8988T (cell line): ENCODE results near the gene TSPAN9.

Source experiments
- DNase-seq: peaks from one replicate; pipeline ENCODE4 v3.0.0; 2011

Gene TSPAN9

DNA sequence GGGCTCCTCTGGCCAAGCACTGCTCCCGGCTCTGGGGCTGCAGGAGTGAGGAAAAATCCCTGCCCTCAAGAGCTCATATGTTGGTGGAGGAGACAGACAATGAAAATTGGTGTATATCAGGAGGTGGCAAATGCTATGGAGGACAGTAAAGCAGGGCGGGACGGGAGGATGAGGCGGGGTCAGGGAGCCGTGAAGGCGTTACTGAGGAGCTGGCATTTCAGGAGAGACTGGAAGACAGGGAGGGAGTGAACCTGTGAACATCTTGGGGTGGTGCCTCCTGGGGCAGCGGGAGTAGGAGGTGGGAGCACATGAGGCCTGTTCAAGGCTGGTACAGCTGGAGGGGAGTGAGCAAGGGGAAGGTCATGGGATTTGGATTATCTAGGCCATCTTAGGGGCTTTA, 26.6 kb downstream of the TSPAN9 start:
- no peak for DNase-seq

DNA sequence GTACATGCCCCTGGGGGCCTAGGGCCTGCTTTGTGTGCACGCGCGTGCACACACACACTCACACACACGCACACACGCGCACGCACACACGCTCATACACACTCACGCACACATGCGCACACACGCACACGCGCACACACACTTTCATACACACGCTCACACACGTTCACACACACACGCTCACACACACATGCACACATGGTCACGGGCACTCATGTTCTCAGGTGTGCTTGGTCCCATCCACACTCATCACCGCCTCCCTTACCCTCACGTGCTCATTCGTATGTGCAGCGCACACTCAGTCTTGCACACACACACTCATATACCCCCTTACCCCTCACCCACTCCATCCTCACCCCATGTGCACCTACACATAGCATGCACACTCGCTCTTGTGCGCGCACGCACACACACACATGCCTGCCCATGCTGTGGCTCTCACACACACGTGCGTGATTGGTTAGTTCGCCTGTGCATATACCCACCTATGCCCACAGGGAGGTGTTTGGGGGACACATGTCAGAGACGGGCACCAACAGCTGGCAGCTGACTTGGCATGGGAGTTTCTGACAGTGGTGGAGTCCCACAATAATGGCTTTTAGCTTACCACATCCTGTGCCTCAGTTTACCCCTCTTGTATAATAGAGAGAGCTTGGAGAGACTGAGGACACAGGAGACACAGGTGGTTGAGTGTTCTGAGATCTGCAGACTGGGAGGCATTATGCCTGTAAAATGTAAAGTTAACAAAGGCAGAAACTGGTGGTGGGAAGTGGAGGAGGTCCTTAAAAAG, 28.7 kb downstream of the TSPAN9 start:
- no peak for DNase-seq

GRCh38 chr12:3106579-3106978, 29.4 kb downstream of the TSPAN9 start:
- no peak for DNase-seq

GRCh38 chr12:3107071-3107583, 29.9 kb downstream of the TSPAN9 start:
- DNase-seq: no peak

DNA sequence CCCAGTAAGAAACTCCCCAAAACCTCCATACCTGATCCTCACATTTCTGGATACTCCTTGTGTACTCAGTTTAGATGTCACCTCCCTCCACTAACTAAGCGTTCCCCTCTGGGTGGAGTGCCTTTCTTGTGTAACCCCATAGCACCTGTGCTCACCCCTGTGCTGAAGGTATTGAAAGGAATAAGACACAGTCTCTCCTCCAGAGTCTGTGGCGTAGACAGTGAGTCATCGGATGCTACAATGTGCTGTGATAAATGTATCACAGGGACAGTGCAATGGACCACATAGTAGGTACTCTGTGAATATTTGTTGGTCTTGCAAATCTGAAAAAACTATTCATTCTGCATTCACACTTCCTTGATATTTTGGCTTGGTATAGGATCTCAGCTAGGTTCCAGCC, 30.8 kb downstream of the TSPAN9 start:
- DNase-seq: no peak

DNA sequence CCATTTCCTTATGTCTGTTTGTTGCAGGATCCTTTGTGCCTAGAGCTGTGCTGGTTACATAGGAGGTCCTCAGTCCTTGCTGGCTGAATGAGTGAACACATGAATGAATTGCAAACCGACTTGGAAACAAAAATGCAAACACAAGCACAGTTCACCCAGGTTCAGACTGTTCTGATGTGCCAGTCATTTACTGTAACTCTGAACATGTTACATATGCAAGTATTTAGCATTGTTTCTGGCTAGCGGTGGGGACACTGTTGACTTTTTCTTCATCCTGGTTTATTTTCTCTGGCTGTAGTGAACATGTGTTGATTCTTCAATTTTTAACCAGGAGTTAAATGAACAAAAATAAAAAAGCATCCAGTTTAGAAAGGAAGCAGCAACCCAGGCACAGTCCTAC, 33.4 kb downstream of the TSPAN9 start:
- no peak for DNase-seq

- no peak for DNase-seq
Measured at GRCh38 chr12:3113671-3114325, 36.6 kb downstream of the TSPAN9 start.

- no peak for DNase-seq
Measured at GRCh38 chr12:3114671-3115070, 37.5 kb downstream of the TSPAN9 start.

DNA sequence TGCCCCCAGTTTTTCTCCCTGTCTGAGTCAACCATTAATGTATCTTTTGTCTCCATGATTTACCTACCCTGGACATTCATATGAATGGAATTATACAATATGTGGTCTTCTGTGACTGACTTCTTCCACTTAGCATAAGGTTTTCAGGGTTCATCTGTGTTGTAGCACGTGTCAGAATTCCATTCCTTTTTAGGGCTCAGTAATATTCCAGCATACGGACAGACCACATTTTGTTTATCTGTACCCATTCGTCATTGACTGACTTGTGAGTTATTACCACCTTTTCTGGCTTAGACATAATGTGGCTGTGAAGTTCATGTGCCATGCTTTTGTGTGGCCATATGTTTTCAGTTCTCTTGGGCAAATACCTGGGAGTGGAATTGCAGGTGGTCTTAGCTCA, 37.9 kb downstream of the TSPAN9 start:
- DNase-seq: no peak

DNA sequence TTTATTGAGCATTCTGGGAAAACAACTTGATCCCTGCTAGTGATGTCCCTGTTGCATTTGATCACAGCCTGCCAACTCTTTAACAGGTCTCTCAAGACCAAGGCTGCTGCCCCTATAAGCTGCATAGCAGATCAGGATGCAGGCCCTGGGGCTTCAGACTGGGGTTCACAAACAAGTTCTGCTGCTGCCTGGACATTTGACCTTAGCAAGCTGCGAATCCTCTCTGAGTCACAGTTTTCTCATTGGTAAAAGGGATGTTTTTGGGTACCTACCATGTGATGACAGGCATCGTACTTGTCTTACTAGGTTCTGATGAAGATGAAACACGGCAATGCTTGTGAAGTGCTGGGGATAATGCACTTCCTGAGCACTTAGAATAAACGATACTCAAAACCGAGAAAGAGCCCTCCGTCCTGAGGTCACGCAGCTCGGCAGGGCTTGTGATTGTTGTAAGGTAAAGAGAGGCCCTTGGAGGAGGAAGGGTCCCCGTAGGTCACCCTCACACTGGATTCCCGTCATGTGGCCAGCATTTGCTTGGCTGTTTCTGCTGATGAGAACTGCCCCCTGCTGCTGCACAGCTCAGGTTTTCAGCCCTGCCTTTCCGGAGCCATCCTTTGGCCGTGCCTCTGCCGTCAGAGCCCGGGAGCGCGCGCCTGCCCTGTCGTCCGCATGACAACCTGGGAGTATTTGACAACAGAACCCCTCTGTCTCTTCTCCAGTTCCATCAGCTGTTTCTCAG, 39.1 kb downstream of the TSPAN9 start:
- no peak for DNase-seq

DNA sequence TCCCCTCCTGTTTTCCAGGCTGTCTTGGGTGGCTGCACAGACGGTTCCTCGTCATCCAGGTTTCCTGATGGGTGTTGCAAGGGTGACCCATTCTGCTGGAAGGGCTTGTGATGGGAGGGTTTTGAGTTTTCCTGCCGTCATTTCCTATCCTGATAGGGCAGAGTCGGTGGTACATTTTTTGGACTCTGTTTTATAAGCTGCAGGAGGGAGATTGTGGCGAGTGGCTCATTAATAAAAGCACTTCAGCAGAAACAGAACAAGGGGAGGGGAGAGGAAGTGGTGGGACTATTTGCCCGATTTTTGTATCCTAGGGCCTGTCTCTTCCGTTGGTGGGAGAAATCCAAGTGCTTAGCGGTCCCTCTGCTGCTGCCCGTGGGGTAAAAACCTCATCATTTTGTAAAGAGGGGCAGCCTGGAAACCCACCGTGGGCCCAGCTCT, 40.0 kb downstream of the TSPAN9 start:
- no peak for DNase-seq

GRCh38 chr12:3117591-3118015, 40.4 kb downstream of the TSPAN9 start:
- no peak for DNase-seq

- no peak for DNase-seq
Measured at GRCh38 chr12:3119192-3119755, 42.1 kb downstream of the TSPAN9 start.

GRCh38 chr12:3119756-3120601, 42.8 kb downstream of the TSPAN9 start:
- no peak for DNase-seq

DNA sequence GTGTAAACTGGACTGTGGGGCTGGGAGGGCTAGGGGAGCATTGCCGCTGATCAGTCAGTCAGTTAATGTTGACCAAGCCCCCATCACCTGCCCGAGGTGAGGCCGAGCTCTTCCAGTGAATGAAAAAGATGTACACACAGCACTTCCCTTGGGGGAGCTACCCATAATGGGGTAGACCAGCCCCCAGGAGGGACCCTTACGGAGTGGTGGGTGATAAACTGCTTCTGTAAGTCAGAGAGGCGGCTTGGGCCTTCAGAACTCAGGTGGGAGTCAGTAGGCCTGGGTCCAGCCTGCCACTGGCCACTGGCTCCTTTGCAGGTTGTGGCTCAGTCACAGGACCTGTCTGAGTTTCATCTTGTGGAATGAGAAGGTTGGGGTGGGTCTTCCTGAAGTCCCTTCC, 43.5 kb downstream of the TSPAN9 start:
- DNase-seq: no peak

DNA sequence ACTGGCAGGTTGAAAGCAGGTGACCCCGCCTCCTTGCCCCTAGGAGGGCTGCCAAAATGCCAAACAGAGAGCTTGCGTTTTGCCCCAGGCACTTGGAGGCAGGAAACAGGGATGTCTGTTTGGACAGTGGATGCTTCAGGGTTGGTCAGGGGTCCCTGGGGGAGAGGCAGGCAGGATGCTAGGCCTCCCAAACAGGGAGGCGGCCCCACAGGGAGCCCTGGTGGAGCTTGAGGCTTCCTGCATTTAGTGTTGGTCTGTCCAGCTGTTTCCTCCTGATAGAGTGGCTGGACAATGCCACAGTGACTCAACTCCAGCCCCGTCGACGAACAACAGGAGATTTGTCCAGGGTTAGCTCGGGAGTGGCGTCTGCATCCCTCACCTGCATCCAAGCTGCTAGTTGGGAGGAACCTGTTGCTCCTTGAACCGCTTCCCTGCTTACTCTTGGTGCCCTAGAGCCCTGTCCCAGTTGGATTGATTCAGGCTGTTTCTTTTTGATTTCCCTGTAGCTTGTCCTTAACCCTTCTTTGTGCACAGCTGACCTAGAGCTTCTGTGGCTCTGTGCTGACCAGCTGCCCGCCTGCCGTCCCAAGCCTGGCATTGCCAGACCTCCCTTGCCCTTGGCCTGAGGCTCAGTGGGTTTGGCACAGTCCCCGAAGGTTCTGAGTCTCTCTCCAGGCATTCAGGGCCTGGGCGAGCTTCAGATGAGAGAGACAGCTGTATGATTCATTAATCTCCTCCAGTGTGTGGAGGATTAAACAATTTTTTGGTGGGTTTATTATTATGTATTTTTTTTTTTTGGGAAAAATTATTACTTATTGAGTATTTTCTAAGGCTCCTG, 45.9 kb downstream of the TSPAN9 start:
- DNase-seq: no peak

DNA sequence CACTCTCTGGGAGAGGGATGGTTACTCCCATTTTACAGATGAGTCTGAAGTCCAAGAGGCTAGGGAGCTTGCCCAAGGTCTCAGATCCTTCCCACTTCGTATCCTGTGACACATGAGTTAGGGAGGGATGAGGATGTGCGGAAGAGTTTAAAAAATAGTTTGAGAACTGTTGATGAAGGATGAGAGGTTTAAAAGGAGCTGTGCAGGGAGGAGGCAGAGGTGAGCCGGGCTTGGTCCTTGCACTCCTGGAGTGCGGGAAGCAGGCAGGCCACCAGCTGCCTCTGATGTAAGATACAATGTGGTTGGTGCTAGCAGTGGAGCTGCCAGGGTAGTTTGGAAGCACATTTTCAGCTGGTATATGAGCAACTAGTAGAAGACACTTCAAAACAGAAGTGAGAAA, 46.5 kb downstream of the TSPAN9 start:
- no peak for DNase-seq

GRCh38 chr12:3124917-3125316, 47.7 kb downstream of the TSPAN9 start:
- no peak for DNase-seq

DNA sequence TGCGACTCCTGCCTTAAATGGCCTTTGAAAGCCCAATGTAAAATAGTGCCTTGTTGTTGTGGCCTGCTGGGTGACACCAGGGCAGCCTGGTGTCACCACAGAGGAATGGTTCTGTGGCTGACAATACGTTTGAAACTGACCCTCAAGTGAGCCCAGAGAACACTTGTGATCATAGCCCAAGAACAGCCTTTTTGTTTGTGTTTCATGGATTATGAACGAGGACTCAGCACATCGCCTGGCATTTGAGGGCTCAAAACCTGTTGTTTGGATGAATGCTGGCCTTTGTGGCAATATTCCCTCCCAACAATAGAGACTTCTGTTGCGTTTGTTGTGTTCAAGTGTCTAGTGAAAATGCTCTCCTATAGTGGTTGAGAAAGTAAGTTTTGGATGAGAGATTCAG, 48.5 kb downstream of the TSPAN9 start:
- DNase-seq: no peak

DNA sequence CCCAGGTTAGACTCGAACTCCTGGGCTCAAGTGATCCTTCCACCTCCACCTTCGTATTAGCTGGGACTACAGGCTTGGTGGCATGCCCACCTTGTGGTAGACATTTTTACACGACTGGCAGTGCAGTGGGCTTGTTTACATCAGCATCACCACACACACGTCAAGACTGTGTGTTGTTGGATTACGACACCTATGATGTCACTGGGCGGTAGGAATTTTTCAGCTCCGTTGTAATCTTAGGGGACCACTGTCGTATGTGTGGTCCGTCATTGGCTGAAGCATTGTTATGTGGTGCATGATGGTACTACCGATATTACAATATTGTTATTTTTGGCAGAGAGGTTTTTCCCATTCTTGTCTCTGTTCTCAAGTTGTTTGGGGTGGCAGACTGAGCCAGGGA, 50.7 kb downstream of the TSPAN9 start:
- DNase-seq: no peak
